HS-5 (cell line): ENCODE measurements around the gene BLOC1S6.

Experiments used
- DNase-seq: peaks from one replicate; pipeline ENCODE4 v3.0.0-alpha.2; 2012; ENCODE audit warnings: low read depth

The BLOC1S6 gene

GRCh38 chr15:45588219-45588875, 1.2 kb downstream of the BLOC1S6 start:
- no peak for DNase-seq

GRCh38 chr15:45589256-45589655, 2.1 kb downstream of the BLOC1S6 start:
- no peak for DNase-seq

- DNase-seq = no peak
Observed at GRCh38 chr15:45594319-45594718, 7.1 kb downstream of the BLOC1S6 start.

- no peak for DNase-seq
Observed at GRCh38 chr15:45594835-45595530, 7.8 kb downstream of the BLOC1S6 start.

- DNase-seq = no peak
Observed at GRCh38 chr15:45603881-45604280, 16.7 kb downstream of the BLOC1S6 start.

GRCh38 chr15:45604326-45604725, 17.1 kb downstream of the BLOC1S6 start:
- DNase-seq = no peak

GRCh38 chr15:45606413-45606812, 19.2 kb downstream of the BLOC1S6 start:
- no peak for DNase-seq

GRCh38 chr15:45606841-45607240, 19.7 kb downstream of the BLOC1S6 start:
- no peak for DNase-seq

GRCh38 chr15:45611305-45611704, 24.1 kb downstream of the BLOC1S6 start:
- DNase-seq = no peak

GRCh38 chr15:45612790-45613415, 25.7 kb downstream of the BLOC1S6 start:
- DNase-seq = no peak

- no peak for DNase-seq
Observed at GRCh38 chr15:45616901-45617323, 29.7 kb downstream of the BLOC1S6 start.

GRCh38 chr15:45618813-45619212, 31.6 kb downstream of the BLOC1S6 start:
- no peak for DNase-seq

- no peak for DNase-seq
Observed at GRCh38 chr15:45628136-45628535, 41.0 kb downstream of the BLOC1S6 start.

GRCh38 chr15:45630917-45631691, 43.9 kb downstream of the BLOC1S6 start:
- peak; percentile 88 for DNase-seq

GRCh38 chr15:45631776-45632175, 44.6 kb downstream of the BLOC1S6 start:
- DNase-seq = no peak

GRCh38 chr15:45634432-45635190, 47.4 kb downstream of the BLOC1S6 start, which contains the start of gene SQOR:
Gene SQOR (plus strand): TSS chr15:45635029. CDS start chr15:45658924, 23,895 bp downstream.
- no peak for DNase-seq

GRCh38 chr15:45635191-45635638, 48.0 kb downstream of the BLOC1S6 start:
- no peak for DNase-seq

- DNase-seq = no peak
Observed at GRCh38 chr15:45635763-45636292, 48.6 kb downstream of the BLOC1S6 start.

- DNase-seq = no peak
Observed at GRCh38 chr15:45637141-45637540, 50.0 kb downstream of the BLOC1S6 start.

GRCh38 chr15:45637552-45638033, 50.4 kb downstream of the BLOC1S6 start:
- no peak for DNase-seq

GRCh38 chr15:45640616-45641015, 53.4 kb downstream of the BLOC1S6 start:
- no peak for DNase-seq
